Measurements from ENCODE around the gene DRAXIN.

- TF ChIP-seq, protein P1, sequence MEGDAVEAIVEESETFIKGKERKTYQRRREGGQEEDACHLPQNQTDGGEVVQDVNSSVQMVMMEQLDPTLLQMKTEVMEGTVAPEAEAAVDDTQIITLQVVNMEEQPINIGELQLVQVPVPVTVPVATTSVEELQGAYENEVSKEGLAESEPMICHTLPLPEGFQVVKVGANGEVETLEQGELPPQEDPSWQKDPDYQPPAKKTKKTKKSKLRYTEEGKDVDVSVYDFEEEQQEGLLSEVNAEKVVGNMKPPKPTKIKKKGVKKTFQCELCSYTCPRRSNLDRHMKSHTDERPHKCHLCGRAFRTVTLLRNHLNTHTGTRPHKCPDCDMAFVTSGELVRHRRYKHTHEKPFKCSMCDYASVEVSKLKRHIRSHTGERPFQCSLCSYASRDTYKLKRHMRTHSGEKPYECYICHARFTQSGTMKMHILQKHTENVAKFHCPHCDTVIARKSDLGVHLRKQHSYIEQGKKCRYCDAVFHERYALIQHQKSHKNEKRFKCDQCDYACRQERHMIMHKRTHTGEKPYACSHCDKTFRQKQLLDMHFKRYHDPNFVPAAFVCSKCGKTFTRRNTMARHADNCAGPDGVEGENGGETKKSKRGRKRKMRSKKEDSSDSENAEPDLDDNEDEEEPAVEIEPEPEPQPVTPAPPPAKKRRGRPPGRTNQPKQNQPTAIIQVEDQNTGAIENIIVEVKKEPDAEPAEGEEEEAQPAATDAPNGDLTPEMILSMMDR (IDR thresholded peaks at IDR 0.05; ENCODE audit: low read depth, low read length) = no peak
- no peak for TF ChIP-seq EZH2phosphoT487 (IDR thresholded peaks at IDR 0.05; ENCODE audit: low read depth)
These were observed 50.5 kb downstream of the DRAXIN start for GRCh38 chr1:11741919-11742558.
